GM21367 (cell line): Measurements from ENCODE around the gene IGFBP5.

Source experiments
- ATAC-seq: cut with Tn5 transposase; IDR thresholded peaks from one replicate; pipeline ENCODE4 v1.9.1; 2021; ENCODE audit not compliant: unreplicated experiment

IGFBP5 gene

DNA sequence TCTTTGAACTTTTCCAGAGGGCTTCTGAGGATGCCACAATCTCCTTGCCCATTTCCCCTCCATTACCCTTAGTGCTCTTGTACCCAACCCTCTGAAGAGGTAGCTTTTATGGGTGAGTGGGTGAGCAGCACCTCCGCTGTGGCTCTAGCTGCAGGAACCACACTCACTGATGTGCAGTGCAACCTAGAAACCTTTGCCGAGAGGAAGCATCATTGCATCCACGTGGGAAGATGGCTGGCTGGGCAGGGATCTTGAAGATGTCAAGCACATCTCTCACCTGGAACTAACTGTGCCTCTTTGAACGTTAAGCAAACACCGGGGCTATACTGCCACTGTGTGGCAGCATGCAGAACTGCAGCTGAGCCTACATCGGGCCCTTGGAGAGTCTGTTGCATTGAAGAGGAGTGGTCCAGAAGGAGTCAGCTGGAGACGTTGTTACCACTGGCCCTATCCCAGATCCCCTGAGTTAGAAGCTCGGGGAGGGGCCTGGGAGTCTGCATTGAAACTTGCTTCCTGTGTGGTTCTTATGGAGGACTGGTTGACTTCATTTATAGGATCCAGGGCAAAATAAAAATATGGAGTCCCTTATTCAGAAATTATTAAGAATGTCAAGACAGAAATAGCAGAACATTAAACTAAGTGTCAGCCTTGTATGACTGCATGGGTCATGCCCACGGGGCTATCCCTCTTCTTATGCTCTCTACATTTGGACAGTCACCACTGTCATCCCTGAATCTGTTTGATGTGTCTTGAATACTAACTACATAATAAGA, 28.7 kb downstream of the IGFBP5 start:
- no peak for ATAC-seq

DNA sequence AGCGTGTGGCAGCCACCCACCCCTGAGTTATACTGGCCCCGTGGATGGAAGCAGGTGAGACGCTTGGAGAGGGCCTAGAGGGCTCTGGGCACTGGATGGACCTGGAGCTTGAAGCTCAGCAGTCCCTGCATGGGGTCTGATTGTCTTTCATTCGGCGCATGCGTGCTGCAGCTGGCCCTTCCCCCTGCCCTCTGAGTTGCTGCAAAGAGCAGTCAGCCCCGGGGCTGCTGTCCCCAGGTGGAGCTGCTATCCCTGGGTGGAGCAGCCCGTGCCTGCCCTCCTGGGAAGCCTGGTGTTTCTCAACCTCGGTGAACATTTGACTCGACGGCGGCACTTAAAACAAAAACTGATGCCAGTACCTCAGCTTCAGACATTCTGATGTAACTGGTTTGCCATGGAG, 29.6 kb downstream of the IGFBP5 start:
- no peak for ATAC-seq

DNA sequence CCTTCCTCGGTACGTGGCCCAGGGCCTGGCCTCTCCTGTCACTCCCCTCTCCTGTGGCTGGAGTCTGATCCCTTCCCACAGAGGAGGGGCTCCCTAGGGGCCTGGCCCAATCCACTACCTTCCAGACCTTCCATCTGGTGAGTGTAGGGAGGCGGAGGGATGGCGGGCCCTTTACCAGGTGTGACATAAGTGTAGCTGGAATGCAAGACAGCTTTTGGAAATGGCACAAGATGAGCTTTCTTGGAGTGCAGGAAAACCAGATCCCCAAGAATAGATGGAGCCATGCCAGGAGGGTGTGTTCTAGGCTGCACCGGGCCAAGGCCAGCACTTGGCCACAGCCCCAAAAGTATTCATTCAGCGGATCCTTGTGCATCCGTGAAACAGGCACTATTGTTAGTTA, 30.1 kb downstream of the IGFBP5 start:
- ATAC-seq: no peak

DNA sequence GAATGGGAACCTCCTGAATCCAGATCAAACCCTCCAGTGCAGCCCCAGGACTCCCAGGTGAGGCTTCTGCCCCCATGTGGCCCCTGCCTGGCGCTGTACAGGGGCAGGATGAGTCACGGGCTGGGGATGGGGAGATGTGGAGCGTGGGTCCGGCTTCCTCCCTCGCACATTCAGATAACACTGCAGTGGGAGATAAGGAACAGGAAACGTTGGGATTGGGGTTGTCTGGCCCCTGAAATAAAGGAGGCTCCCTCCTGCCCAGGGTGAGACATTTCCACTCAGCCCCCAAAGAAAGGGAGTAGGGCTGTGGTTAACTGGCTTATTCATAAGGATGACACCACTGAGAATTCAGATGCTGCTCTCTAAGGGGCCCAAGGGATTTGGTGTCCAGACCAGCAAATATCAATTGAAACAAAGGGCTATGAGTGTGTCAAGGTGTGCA, 30.7 kb downstream of the IGFBP5 start:
- ATAC-seq: no peak

DNA sequence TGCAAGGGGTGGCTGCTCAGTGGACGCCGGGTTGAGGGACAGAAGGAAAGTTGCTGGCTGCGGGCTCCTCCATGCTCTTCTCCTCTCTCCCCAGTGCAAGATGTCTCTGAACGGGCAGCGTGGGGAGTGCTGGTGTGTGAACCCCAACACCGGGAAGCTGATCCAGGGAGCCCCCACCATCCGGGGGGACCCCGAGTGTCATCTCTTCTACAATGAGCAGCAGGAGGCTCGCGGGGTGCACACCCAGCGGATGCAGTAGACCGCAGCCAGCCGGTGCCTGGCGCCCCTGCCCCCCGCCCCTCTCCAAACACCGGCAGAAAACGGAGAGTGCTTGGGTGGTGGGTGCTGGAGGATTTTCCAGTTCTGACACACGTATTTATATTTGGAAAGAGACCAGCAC, 31.5 kb downstream of the IGFBP5 start:
- ATAC-seq: no peak

DNA sequence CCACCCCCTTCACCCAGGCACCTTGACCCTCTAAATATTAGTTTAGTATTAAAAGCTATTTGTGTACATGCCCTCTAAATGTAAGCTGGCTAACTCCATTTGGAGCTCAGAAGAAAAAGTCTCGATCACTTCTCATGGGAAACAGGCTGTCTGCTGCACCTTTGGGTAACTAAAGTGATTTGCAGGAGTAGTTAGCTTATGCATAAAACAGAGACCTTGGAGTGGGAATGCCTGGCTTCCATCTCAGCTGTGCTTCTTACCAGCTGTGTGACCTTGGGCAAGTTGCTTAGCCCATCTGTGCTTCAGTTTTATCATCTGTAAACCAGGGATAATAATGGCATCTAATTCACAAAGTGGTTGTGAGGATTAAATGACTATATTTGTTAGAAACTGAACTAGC, 32.2 kb downstream of the IGFBP5 start:
- no peak for ATAC-seq

DNA sequence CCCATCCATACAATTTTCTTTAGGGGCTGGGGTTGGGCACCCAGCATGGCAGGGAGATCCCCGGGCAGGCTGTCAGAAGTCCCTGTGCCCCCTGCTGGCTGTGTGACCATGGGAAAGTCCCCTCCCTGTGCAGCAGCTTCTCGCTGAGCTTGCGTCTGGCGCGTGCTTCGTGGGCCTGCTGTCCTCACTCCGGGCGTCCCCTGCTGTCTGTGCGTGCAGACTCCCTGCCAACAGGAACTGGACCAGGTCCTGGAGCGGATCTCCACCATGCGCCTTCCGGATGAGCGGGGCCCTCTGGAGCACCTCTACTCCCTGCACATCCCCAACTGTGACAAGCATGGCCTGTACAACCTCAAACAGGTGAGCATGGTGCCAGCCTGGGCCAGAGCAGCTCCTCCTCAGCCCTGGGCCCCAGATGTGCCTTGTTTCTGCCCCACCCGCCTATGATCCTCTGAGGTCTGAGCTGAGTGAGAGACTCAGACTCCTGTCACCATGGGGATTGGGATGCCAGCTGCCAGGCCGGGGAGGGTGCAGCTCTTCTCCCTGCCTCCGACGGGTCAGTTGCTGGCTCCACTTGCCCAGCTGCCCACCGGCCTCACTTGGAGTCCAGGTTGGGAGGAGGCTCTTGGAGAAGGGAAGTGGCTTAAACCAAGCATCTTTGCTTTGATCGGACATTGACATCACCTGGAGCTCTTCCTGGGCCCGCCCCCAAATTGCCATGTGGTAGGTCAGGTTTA, 33.5 kb downstream of the IGFBP5 start:
- no peak for ATAC-seq

DNA sequence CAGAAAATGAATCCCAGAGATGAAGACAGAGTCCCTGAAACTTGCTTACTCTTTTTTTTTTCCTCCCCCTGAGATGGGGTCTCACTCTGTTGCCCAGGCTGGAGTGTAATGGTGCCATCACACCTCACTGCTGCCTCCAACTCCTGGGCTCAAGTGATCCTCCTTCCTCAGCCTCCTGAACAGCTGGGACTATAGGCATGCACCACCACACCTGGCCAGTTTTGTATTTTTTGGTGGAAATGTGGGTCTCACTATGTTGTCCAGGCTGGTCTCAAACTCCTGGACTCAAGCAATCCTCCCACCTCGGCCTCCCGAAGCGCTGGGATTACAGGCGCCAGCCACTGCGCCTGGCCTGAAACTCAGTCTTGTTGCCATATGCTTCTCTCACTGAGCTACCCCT, 34.3 kb downstream of the IGFBP5 start:
- ATAC-seq: no peak

DNA sequence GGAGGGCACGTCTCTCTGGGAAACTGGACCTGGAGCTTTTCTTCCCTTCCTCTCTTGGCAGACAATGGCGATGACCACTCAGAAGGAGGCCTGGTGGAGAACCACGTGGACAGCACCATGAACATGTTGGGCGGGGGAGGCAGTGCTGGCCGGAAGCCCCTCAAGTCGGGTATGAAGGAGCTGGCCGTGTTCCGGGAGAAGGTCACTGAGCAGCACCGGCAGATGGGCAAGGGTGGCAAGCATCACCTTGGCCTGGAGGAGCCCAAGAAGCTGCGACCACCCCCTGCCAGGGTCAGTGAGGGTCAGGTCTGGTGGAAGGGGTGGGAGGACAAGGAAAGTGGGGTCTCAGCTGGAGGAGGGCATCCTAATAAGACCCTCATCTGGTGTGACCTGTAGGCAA, 34.9 kb downstream of the IGFBP5 start:
- ATAC-seq: no peak

DNA sequence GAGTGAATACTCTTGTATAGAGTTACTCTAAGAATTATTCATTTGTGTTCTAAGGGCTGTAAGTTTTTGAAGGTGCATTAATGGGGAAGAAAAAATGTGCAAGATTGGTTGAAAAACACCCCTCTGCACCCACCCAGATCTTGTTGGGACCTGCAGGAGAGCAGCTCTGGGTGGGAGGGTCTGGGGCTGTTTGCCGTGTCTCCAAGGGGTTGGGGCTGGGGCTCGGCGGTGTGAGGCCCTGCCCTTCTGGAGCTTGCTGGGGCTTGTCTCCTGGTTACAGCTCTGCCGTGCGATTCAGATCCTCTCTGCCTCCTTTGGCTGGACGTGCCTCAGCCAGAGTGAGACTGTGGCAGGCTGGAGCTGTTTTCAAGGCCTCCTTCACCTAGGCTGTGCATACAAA, 36.1 kb downstream of the IGFBP5 start:
- no peak for ATAC-seq

DNA sequence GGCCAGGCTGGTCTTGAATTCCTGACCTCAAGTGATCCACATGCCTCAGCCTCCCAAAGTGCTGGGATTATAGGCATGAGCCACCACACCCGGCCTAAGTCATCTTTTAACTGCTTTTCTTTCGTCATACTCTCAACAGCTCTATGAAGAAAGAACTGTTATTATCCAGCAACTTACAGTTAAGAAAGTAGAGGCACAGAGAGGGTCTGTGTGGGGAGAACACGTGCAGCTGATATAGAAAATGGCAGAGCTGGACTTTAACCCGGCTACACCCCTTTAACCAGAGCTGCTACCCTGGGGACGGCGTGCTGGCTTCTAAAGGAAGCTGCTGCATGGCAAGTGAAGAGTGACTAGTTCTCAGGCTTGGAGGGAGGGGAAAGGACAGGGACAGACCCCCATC, 36.6 kb downstream of the IGFBP5 start:
- no peak for ATAC-seq

DNA sequence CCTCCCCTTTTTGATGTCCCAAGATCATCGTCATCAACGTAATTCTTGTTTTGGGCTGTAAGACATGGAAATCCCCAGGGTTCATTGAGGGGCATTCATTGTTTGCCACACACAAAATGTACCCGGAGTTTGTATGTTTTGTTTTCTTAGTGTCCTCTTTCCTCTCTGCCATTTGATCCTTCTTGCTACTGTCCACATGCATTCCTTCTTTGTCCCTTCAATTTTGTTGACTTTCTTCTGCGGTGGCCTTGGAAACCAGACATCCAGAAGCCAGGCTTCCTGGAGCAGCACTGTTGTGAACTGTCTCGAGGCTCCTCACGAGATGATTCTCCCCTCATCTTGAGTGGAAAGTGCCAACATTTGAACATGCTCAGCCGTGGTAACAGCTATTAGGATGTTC, 37.4 kb downstream of the IGFBP5 start:
- no peak for ATAC-seq

DNA sequence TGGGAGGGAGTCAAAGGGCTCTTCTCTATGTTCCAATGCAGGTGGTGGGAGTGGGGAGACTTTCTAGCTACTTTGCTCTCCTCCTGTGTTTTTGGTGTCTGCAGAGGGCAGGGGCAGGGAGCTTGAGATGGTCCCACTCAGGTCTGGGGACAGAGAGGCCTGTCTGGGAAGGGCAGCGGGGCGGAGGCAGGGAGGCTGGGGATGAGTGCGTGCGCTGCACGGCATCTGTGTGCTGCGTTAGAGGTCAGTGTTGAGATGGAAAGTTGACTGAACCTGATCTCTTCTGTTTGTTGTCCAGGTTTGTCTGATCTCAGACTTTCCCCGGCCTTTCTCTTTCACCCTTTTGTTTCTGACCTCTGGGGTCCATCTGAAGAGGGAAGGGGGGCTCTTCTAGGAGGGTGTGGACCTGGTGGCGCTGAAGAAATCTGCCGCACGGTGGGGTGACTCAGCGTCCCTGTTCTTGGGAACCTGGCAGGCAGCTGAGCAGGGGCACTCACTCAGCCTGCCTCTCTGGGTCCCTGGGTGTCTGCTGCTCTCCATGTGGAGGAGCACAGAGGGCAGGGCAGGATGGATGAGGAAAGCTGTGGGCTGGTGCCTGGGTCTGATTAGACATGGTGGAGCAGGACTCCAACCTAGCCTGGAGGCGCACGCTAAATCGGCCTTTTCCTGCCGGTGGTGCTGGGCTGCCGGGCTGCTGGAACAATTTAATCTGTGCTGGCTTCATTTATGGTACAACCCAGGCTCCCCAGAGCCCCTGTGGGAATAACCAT, 38.1 kb downstream of the IGFBP5 start:
- ATAC-seq: no peak

DNA sequence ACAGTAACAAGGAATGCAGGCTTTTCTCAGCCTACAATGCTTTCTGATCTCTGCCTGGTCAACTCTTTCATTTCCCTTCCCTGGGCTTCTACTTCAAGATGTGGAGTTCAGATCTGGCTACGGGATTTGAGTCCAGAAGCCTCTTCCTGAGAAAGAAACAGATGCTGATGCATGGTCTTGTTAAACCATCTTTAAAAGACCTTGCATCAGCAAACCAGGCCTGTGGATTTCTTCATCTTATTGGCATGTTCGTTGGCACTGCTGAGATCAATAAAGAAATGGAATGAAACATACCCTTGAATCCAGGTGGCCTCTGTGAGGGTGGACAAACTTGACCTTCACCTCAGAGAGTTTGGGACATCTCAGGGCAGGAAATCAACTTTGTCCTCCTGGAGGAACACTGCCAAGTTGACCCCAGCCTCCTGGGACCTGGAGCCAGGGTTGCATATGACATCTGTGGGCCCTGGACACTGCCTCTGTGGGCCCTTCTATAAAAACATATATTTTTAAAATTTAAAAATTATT, 40.8 kb downstream of the IGFBP5 start:
- ATAC-seq: no peak

DNA sequence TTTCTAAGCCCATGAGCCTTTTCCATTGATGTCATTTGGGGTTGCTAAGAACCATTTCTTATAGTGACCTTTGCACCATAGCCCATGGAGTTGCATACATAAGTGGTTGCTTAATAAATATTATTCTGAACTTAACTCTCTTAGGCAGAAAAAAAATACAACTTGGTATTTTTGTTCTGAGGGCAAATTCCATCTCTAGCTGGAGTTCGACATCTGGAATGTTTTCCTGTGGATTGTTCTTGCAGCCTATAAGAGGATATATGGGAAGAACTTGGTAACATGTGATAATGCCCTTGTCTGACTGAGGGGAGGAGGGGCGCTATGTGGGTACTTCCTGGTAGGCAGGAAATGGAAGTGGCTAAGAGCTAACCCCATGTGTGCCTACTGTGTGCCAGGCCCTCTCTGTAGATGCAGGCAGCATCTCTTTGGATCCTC, 41.4 kb downstream of the IGFBP5 start:
- no peak for ATAC-seq

DNA sequence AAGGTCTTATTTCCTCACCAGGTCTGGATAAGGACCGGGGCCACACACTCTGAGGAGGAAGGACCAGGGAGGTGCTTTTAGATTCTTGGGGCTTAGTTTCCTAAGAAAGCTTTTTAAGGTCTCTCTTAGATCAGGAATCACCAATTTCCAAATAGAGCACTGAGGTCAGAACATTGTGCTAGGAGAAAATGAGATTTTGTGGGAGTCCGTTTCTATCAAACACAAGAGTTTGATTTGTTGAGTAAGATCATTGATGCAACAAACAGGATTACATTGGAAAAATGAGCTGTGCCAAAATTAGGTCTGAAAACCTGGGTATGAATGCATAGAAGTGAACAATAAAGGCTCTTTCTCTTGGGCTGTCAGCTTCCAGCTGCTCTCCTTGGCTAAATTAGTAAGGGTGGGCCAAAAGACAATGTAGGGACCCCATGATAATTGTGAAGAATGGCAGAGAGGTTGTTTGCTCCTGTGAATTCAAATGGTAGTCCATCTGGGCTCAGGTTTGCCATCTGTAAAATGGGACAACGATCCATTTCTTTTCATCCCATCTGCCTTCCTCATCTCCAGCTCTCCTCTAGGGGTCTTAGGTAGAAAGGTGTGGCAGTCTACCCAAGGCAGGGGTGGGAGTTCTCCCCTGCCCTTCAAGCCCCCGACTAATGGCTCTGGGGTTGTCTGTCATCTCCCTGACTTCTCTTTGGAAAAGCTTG, 42.1 kb downstream of the IGFBP5 start:
- no peak for ATAC-seq

DNA sequence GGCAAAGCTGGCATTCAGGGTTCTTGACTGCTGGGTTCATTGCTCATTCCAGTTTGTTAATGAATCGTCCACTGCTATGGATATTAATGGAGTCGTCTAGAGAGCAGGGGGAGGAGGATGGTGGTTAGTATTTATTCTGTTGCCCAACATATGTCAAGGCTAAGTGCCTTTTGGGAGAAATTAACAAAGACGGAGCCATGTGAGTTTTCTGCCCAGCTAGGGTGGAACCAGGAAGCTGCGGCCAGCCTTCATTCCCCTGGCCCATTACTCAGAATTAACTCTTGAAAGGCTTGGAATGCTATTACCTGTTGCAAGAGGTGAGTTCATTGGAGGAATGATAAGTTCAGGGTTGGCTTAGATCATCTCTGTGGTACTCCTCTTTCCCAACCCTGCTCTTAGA, 42.8 kb downstream of the IGFBP5 start:
- ATAC-seq: no peak

DNA sequence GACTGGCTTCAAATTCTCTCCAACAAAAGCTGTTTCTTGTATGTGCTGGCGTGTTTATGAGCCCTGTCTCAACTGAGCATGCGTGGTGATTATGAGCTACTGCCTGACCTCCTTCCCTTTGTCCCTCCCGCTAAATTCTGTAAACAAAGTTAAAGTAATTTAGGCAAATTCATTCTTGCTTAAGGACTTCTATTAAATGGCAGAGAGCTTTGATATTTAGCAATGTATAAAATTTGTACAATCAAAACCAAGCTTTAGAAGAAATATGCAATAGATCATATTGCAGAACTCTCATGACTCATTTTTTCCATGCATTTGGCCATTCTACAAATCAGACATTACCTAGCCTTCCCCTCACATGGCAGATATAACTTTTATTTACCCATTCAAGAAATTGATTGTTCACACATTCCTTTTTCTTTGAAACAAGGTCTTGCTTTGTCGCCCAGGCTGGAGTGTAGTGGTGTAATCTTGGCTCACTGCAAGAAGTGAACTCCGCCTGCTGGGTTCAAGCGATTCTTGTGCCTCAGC, 43.9 kb downstream of the IGFBP5 start:
- ATAC-seq: no peak

DNA sequence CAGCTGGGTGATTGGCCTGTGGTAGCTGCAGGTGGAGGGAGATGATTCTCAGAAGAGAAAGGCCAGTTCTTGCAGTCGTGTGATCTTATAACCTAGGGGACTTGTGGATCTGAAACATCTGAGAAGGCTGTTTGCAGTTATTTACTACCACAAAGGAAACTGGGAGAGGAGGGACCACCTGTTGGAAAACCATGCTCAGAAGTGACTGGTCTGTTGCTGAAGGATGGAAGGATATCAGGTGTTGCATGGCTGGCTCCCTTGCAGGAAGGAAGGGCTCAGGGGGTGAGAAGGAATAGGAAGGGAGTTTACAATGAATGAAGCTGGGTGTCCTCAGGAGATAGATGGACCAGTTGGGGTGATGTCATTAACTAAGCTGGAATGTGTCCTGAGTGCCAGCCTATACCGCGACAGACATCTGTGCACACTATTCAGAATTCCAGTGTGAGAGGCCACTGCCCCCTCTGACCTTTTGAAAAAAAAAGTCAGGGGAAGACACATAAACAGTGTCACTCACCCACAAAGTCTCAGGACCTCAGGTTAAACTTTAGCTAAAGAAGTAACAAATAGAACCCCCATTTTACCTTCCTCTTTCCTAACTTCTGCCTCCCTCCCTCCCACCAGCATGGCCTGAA, 44.6 kb downstream of the IGFBP5 start:
- no peak for ATAC-seq

DNA sequence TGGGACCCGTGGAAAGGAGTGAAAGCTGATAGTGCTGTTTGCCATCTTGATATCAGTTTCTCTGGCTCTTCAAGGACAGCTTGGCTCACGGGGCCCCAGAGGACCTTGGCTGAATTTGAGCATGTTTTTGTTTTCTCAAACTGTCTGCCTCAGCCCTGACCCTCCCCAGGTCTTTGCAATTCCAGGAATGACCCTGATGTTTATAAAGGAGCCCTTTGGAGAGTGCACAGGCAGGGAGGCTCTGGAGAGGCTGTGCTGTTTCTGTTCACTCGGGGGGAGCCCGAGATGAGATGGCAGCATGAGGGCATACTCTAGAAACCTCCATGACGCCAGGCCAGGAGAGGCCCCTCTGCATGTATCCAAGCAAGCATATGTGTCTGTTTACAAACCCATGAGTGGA, 45.8 kb downstream of the IGFBP5 start:
- no peak for ATAC-seq
